GM21786 (cell line): ENCODE results near the gene BTRC.

Source experiments
- ATAC-seq: cut with Tn5 transposase; IDR thresholded peaks from one replicate; pipeline ENCODE4 v1.9.1; 2021; ENCODE audit not compliant: unreplicated experiment

The BTRC gene

GRCh38 chr10:101476383-101476782, 122.4 kb downstream of the BTRC start:
- ATAC-seq = no peak

GRCh38 chr10:101478956-101479355, 125.0 kb downstream of the BTRC start:
- no peak for ATAC-seq

- no peak for ATAC-seq
Observed at GRCh38 chr10:101481256-101481655, 127.3 kb downstream of the BTRC start.

- ATAC-seq = no peak
Observed at GRCh38 chr10:101482568-101482967, 128.6 kb downstream of the BTRC start.

GRCh38 chr10:101484175-101484745, 130.3 kb downstream of the BTRC start:
- ATAC-seq = no peak

- ATAC-seq = no peak
Observed at GRCh38 chr10:101485207-101485606, 131.2 kb downstream of the BTRC start.

- no peak for ATAC-seq
Observed at GRCh38 chr10:101485681-101486554, 132.0 kb downstream of the BTRC start.

GRCh38 chr10:101487399-101487798, 133.4 kb downstream of the BTRC start:
- ATAC-seq = no peak

GRCh38 chr10:101489355-101489754, 135.4 kb downstream of the BTRC start:
- ATAC-seq = no peak

- ATAC-seq = no peak
Observed at GRCh38 chr10:101490026-101490425, 136.1 kb downstream of the BTRC start.

GRCh38 chr10:101492205-101492604, 138.2 kb downstream of the BTRC start:
- no peak for ATAC-seq

- ATAC-seq = no peak
Observed at GRCh38 chr10:101492814-101493213, 138.8 kb downstream of the BTRC start.

GRCh38 chr10:101493249-101493648, 139.3 kb downstream of the BTRC start:
- no peak for ATAC-seq

- ATAC-seq = no peak
Observed at GRCh38 chr10:101493782-101494281, 139.9 kb downstream of the BTRC start.

- ATAC-seq = no peak
Observed at GRCh38 chr10:101494650-101495049, 140.7 kb downstream of the BTRC start.

GRCh38 chr10:101495324-101495925, 141.5 kb downstream of the BTRC start:
- ATAC-seq = no peak

GRCh38 chr10:101504438-101504837, 150.5 kb downstream of the BTRC start:
- no peak for ATAC-seq

GRCh38 chr10:101506829-101507661, 153.1 kb downstream of the BTRC start:
- ATAC-seq = no peak

- no peak for ATAC-seq
Observed at GRCh38 chr10:101507828-101508227, 153.9 kb downstream of the BTRC start.

- no peak for ATAC-seq
Observed at GRCh38 chr10:101511938-101512337, 158.0 kb downstream of the BTRC start.

GRCh38 chr10:101512738-101513137, 158.8 kb downstream of the BTRC start:
- ATAC-seq = no peak
